Subcutaneous adipose tissue (tissue), 4 donors: ENCODE results near the gene STIM2. TPM values are rescaled to one million over a fixed set of nuclear protein-coding genes. Genes with fewer than 3 reads are reported as not detected.

Source experiments
- CTCF ChIP-seq: fragments of 450-650 bp; IDR thresholded peaks from one replicate; pipeline ENCODE4 v1.5.1; 2016; ENCODE audit warnings: low read depth, mild to moderate bottlenecking, control low read depth, antibody characterized with exemption, moderate library complexity
- total RNA-seq, 4 donors: library from RNA; depleted of rRNA; stranded (reverse); fragments of >200 nt; gene quantifications; one replicate each; pipeline ENCODE4 v1.1.0, GENCODE V29; 2016

STIM2 gene
- total RNA-seq, 4 donors from 2014 or later, result 9.0 to 19.6 (median 15.3) TPM

GRCh38 chr4:26820346-26820745 lies 40.3 kb upstream of the STIM2 start:
- TF ChIP-seq CTCF, result no peak

GRCh38 chr4:26821031-26821430 lies 39.6 kb upstream of the STIM2 start:
- TF ChIP-seq CTCF, result no peak

GRCh38 chr4:26821677-26822503 lies 38.8 kb upstream of the STIM2 start:
- TF ChIP-seq CTCF, result no peak

GRCh38 chr4:26822546-26822945 lies 38.1 kb upstream of the STIM2 start:
- no peak for TF ChIP-seq CTCF

GRCh38 chr4:26823583-26823982 lies 37.1 kb upstream of the STIM2 start:
- no peak for TF ChIP-seq CTCF

GRCh38 chr4:26824667-26825066 lies 36.0 kb upstream of the STIM2 start:
- no peak for TF ChIP-seq CTCF

GRCh38 chr4:26826721-26827120 lies 33.9 kb upstream of the STIM2 start:
- TF ChIP-seq CTCF, result no peak
